Glomerular visceral epithelial cell (primary cell): ENCODE data around the gene PLPP1.
"Not testable (repeated sequence)": the region's sequence is repeated elsewhere in the genome, so short reads cannot be mapped to it uniquely, and the experiment has no call there.

Source experiments
- DNase-seq: peaks from one replicate; pipeline ENCODE4 v3.0.0-alpha.2; 2016; ENCODE audit errors: extremely low spot score

The PLPP1 gene

DNA sequence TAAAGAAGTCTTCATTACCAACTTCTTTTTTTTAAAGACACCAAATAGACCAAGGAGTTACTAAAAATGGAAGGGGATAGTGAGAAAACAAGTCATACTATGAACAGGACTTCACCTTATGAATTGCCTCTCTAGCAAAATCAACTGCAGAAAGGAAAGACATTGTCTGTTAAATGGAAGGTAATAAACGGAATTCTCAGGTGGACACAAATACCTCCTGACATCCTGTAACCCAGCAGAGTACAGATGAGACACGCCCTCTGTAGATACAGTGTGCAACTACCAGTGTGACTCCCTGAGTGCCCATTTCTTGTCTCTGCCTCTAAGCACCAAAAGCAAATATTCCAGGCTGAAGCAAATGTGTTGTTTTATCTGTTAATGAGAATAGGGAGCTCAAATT, 12.2 kb upstream of the PLPP1 start:
- no peak for DNase-seq

DNA sequence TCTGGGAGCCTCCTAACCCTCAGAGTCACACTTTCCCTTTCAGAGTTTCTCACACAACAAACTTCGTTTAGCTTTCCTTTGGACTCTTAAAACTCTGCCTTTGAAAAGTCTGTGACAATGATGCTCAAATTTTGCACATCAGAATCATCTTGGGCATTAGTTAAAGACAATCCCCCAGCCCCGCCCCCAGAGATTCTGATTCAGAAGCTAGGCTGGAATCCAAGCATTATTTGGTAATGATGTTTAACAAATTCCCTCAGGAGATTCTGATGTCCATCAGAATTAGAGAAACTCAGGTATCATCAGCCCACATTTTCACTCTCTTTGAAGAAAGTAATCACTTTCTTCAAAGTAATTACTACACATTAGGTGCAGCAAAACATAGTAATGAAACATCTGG, 9.6 kb upstream of the PLPP1 start:
- DNase-seq = no peak

DNA sequence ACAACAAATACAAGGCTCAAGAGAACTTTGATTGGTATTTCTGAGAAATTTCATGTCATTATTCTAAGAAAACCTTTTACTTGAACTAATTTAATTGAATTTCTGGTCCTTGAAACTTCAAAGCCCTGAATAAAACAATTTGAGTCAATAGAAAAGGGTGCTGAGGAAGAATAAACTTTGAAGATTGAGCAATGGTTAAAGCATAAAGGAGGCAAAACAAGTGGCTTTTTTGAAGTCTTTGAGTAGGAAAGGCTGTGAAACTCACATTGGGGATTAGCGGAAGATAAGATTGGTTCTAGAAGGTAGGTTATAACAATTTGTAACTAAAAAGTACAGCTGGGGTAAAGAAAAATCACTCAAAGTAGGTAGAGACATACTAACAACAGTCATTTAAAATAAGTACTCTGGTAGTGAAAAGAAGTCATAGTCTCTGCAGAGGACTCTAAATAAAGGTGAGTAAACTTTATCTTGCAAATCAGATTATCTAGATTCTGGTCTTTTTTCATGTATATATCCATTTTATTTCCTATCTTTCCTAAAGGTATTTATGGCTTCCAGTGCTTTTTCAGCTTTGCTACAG, 6.4 kb upstream of the PLPP1 start:
- no peak for DNase-seq

DNA sequence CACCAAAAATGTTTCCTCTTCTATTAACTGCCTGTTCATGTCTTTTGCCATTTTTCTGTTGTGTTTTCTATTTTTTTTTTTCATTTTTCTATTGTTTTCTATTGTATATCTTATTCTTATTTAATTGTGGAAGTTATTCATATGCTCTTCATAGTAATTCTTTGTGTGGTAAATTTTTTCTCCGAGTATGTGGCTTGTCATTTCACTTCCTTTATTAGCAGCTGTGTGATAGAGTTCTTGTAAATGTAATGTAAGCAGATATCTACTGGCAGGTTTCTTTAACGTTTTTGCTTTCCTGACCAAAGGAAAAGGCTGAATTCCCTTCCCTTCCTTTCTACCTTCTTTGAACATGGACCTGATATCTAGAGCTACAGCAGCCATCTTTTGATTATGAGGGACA, 5.8 kb upstream of the PLPP1 start:
- DNase-seq = no peak

- DNase-seq = no peak
Measured at GRCh38 chr5:55540024-55540423, 5.3 kb upstream of the PLPP1 start.

- DNase-seq = no peak
Measured at GRCh38 chr5:55538661-55539060, 3.9 kb upstream of the PLPP1 start.

- not testable (repeated sequence) for DNase-seq
Measured at GRCh38 chr5:55537315-55537714, 2.6 kb upstream of the PLPP1 start.

- no peak for DNase-seq
Measured at GRCh38 chr5:55535199-55535905, 588 bp upstream of the PLPP1 start.

- DNase-seq = peak; percentile 68
Measured at GRCh38 chr5:55533521-55534435, 986 bp downstream of the PLPP1 start.

DNA sequence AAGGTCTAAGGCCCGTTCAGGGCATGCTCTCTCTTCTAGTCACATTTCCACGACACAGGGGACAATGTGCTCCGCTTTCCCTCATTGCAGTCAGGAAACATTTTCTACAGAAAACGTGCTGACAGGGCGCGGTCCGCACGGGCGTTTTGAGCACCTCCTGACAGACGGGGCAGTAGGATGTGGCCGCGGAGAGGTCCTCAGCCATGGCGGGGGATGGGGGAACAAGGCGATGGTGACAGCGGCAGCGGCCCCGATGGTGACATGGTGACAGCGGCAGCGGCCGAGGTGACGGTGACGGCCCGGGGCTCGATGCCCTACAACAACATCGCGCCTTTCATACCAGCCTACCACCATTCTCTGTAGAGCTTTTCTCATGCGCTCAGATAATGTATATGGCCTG, 4.1 kb downstream of the PLPP1 start:
- no peak for DNase-seq

- no peak for DNase-seq
Measured at GRCh38 chr5:55524816-55525215, 9.9 kb downstream of the PLPP1 start.

DNA sequence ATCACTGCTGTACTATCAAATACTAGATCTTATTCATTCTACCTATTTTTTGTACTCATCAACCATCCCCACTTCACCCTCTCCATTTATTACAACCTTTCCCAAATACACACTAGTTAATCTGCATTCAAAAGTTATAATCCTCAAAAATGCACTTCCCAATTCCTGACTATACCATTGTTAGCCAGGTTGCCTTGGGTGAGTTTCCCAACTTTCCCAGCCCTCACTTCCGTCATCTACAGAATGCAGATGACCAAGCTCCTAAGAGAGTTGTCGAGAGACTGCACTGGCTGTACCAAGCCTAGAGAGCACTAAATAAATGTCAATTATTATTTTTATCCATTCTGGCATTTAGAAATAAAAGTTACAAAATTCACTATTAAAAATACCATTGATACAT, 11.5 kb downstream of the PLPP1 start:
- DNase-seq = no peak

GRCh38 chr5:55521881-55522280, 12.9 kb downstream of the PLPP1 start:
- DNase-seq = no peak

DNA sequence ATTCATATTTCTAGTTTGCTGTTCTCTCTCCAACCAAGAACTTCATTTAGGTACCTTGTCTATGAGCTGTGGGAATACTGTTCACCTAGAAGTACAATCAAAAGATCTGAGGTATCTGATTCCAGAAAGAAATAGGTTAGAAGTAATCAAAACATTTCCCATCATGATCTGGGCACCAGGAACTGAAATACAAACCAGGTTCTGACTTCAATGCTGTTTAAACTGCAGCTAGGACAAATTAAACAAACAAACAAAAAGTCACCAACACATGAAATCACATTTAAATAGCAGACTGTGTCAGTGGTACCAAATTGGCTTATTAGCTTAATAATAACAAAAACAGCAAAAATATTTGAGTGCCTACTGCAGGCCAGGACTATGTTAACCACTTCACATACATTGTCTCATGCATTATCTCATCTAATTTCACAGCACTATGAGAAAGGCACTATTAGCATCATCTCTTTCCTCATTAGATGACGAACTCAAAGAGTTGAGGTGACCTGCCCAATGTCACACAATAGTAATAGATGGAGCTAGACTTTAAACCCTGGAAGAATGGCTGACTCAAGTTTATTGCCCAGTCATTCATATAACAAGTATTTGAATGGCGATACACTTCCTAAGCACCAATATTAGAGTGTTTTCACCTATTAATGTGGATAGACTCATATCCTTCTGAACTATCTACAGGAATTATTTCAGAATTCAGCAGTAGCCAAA, 14.5 kb downstream of the PLPP1 start:
- no peak for DNase-seq

GRCh38 chr5:55518831-55519390, 15.9 kb downstream of the PLPP1 start:
- DNase-seq = no peak

- no peak for DNase-seq
Measured at GRCh38 chr5:55517804-55518203, 17.0 kb downstream of the PLPP1 start.

DNA sequence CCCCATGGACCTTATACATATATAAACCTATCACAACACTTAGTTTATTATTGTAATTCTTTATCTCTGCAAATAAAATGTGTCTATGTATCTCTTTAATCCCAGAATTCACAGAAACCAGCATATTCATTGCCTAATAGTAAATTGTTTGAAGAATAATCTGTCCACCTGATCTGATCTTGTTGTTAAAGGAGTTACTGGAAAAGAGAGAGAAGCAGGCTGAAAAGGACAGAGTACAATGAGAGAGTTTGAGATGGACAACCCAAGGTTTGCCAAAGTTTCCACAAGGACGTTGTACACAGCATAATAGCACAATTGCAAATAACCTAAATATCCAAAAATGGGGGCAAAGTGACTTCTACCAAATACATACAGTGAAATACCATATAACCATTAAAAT, 23.8 kb downstream of the PLPP1 start:
- no peak for DNase-seq

DNA sequence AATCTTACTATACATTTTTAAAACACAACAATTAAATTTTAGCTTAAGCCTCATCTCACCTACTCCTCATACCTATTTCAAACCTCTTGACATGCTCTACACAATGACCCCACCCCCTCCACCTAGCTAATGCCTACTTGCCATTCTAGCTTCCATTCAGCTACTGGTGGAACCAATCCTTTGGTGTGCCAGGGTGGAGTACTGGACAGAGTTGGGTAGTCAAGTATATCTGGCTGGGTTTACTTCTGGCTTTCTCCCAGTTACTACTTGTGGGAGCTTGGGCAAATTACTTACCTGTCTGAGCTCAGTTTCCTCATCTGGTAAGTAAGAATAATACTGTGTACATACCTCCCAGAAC, 24.3 kb downstream of the PLPP1 start:
- DNase-seq = no peak

DNA sequence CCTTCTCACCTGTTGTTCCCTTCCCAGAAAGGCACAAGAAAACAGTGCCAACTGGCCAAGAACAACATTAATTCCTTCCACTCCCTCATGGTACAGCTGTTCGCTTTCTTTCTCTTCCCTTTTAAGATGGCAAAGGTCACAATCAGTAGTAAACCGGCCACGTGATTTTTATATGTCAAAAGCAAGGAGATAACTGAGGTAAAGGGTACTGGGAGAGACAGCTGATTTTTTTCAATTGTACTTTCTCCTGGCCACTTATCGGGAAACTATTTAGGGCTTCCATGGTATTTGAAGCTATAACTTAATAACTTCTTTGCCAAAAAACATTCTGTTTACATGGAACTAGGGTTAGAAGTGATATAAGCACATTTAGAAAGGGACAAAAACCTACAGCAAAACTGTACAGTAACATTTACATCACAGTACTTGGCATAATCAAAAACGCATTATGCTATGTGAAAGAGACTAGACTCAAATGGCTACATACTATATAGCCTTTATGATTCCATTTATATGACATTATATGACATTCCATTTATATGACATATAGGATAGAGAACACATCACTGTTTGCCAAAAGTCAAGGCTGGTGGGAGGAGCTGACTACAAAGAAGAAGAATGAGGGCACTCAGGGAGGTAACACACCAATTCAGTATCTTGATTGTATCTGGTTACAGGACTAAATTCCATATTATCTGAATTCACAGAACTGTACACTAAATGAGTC, 24.8 kb downstream of the PLPP1 start:
- no peak for DNase-seq

GRCh38 chr5:55509097-55509496, 25.7 kb downstream of the PLPP1 start:
- no peak for DNase-seq

- DNase-seq = no peak
Measured at GRCh38 chr5:55507574-55507973, 27.2 kb downstream of the PLPP1 start.
